GM18526 (cell line): ENCODE results near the gene NALCN.

Source experiments
- POLR2A ChIP-seq: IDR thresholded peaks from 3 replicates; pipeline ENCODE4 v1.6.1; 2011; ENCODE audit not compliant: insufficient read length; ENCODE audit errors: extremely low read depth

Gene NALCN

GRCh38 chr13:101425156-101425471 is 8.8 kb upstream of the NALCN start:
- TF ChIP-seq POLR2A, result no peak

GRCh38 chr13:101424381-101425155 is 8.3 kb upstream of the NALCN start:
- no peak for TF ChIP-seq POLR2A

GRCh38 chr13:101423872-101424271 is 7.6 kb upstream of the NALCN start:
- TF ChIP-seq POLR2A, result no peak

GRCh38 chr13:101417501-101417900 is 1.2 kb upstream of the NALCN start:
- no peak for TF ChIP-seq POLR2A

- TF ChIP-seq POLR2A, result no peak
Measured at GRCh38 chr13:101417043-101417406, 717 bp upstream of the NALCN start.

GRCh38 chr13:101415358-101416174 is 742 bp downstream of the NALCN start:
- TF ChIP-seq POLR2A, result no peak

GRCh38 chr13:101412076-101412475 is 4.2 kb downstream of the NALCN start:
- TF ChIP-seq POLR2A, result no peak

GRCh38 chr13:101408992-101409656 is 7.2 kb downstream of the NALCN start:
- no peak for TF ChIP-seq POLR2A

- TF ChIP-seq POLR2A, result no peak
Measured at GRCh38 chr13:101408154-101408553, 8.2 kb downstream of the NALCN start.

- TF ChIP-seq POLR2A, result no peak
Measured at GRCh38 chr13:101406791-101407190, 9.5 kb downstream of the NALCN start.

GRCh38 chr13:101401196-101401595 is 15.1 kb downstream of the NALCN start:
- TF ChIP-seq POLR2A, result no peak

- no peak for TF ChIP-seq POLR2A
Measured at GRCh38 chr13:101399365-101399764, 16.9 kb downstream of the NALCN start.

- no peak for TF ChIP-seq POLR2A
Measured at GRCh38 chr13:101398920-101399319, 17.4 kb downstream of the NALCN start.

- TF ChIP-seq POLR2A, result no peak
Measured at GRCh38 chr13:101398191-101398590, 18.1 kb downstream of the NALCN start.

- no peak for TF ChIP-seq POLR2A
Measured at GRCh38 chr13:101397742-101398141, 18.6 kb downstream of the NALCN start.

- TF ChIP-seq POLR2A, result no peak
Measured at GRCh38 chr13:101394605-101395004, 21.7 kb downstream of the NALCN start.
